Neuronal stem cell (in vitro differentiated cells): Measurements from ENCODE around the gene LMF1.
"Not testable (repeated sequence)": the region's sequence is repeated elsewhere in the genome, so short reads cannot be mapped to it uniquely, and the experiment has no call there.

Experiments used
- DNase-seq: peaks from one replicate; pipeline ENCODE4 v3.0.0-alpha.2; 2013; ENCODE audit warnings: low spot score
- H2AFZ ChIP-seq: one replicate; pipeline ENCODE4 v1.6.1; 2013; ENCODE audit warnings: mild to moderate bottlenecking, low read length, inconsistent platforms
- H2AK5ac ChIP-seq: 2 replicates; pipeline ENCODE4 v1.6.1; 2013; ENCODE audit warnings: low read depth, mild to moderate bottlenecking, inconsistent platforms, low read length, moderate library complexity, mixed read lengths
- H2BK120ac ChIP-seq: 2 replicates; pipeline ENCODE4 v1.6.1; 2013; ENCODE audit warnings: low read depth, mild to moderate bottlenecking, inconsistent platforms, low read length, moderate library complexity, mixed read lengths
- H2BK12ac ChIP-seq: one replicate; pipeline ENCODE4 v1.6.1; 2013; ENCODE audit warnings: low read length, inconsistent platforms
- H2BK15ac ChIP-seq: 2 replicates; pipeline ENCODE4 v1.6.1; 2013; ENCODE audit warnings: mild to moderate bottlenecking, low read length, inconsistent platforms, mixed read lengths
- H2BK5ac ChIP-seq: one replicate; pipeline ENCODE4 v1.6.1; 2013; ENCODE audit warnings: inconsistent platforms, mild to moderate bottlenecking, low read length, moderate library complexity
- H3K14ac ChIP-seq: one replicate; pipeline ENCODE4 v1.6.1; 2013; ENCODE audit warnings: low read length, inconsistent platforms
- H3K18ac ChIP-seq: 2 replicates; pipeline ENCODE4 v1.6.1; 2013; ENCODE audit warnings: low read length, inconsistent platforms
- H3K23ac ChIP-seq: 2 replicates; pipeline ENCODE4 v1.6.1; 2013; ENCODE audit warnings: low read depth, mild to moderate bottlenecking, mixed read lengths, low read length, inconsistent platforms; ENCODE audit not compliant: poor library complexity
- H3K27ac ChIP-seq: replicated peaks from 3 replicates; pipeline ENCODE4 v1.5.1; 2013; ENCODE audit warnings: low read length, inconsistent platforms
- H3K27me3 ChIP-seq, 3 experiments: 2 replicates each; pipeline ENCODE4 v1.6.1; 2013; ENCODE audit warnings: low read length in 3 of 3, mild to moderate bottlenecking in 2 of 3, inconsistent platforms in 1 of 3, low read depth in 1 of 3, mixed read lengths in 1 of 3, moderate library complexity in 1 of 3; ENCODE audit not compliant: control insufficient read depth in 3 of 3, insufficient read depth in 3 of 3
- H3K36me3 ChIP-seq, 2 donors: replicated peaks in 1 of 2; 2 replicates each; pipeline ENCODE4 v1.6.1; 2013; ENCODE audit warnings: low read length in 2 of 2; ENCODE audit not compliant: control insufficient read depth in 2 of 2, insufficient read depth in 2 of 2
- H3K4ac ChIP-seq: 2 replicates; pipeline ENCODE4 v1.6.1; 2013; ENCODE audit warnings: inconsistent platforms, mild to moderate bottlenecking, low read length, moderate library complexity
- H3K4me1 ChIP-seq, 2 donors: 1 replicate in 1 of 2; 2 replicates in 1 of 2; pipeline ENCODE4 v1.6.1; 2013; ENCODE audit warnings: low read length in 2 of 2, low read depth in 1 of 2; ENCODE audit not compliant: control insufficient read depth in 2 of 2, insufficient read depth in 1 of 2
- H3K4me2 ChIP-seq: one replicate; pipeline ENCODE4 v1.6.1; 2013; ENCODE audit warnings: mild to moderate bottlenecking, low read length, inconsistent platforms; ENCODE audit not compliant: insufficient read depth, poor library complexity, severe bottlenecking
- H3K4me3 ChIP-seq, 2 donors: 2 replicates each; pipeline ENCODE4 v1.5.1; 2013; ENCODE audit warnings: low read length in 2 of 2, mild to moderate bottlenecking in 2 of 2, inconsistent platforms in 1 of 2, moderate library complexity in 1 of 2
- H3K79me1 ChIP-seq: one replicate; pipeline ENCODE4 v1.6.1; 2013; ENCODE audit warnings: low read depth, mild to moderate bottlenecking, inconsistent platforms, low read length, moderate library complexity
- H3K9ac ChIP-seq: one replicate; pipeline ENCODE4 v1.6.1; 2013; ENCODE audit warnings: mild to moderate bottlenecking, low read depth, low read length, inconsistent platforms; ENCODE audit not compliant: poor library complexity
- H3K9me3 ChIP-seq, 2 donors: replicated peaks in 1 of 2; 2 replicates each; pipeline versions ENCODE3 to v1.6.1; 2013; ENCODE audit warnings: low read length in 2 of 2, mild to moderate bottlenecking in 2 of 2, inconsistent platforms in 1 of 2, low read depth in 1 of 2, mixed read lengths in 1 of 2, moderate library complexity in 1 of 2; ENCODE audit not compliant: control insufficient read depth in 2 of 2, insufficient read depth in 1 of 2
- H4K8ac ChIP-seq: one replicate; pipeline ENCODE4 v1.6.1; 2013; ENCODE audit warnings: low read depth, mild to moderate bottlenecking, inconsistent platforms, low read length, moderate library complexity
- H4K91ac ChIP-seq: one replicate; pipeline ENCODE4 v1.6.1; 2013; ENCODE audit warnings: low read length, low read depth, mild to moderate bottlenecking, inconsistent platforms; ENCODE audit not compliant: poor library complexity
- WGBS, 2 donors: extraction: QIAGEN DNeasy Blood & Tissue Kit; methylation state at CpG; one replicate each; pipeline ENCODE4 v1.1.7; 2013; ENCODE audit warnings: missing lambda C conversion rate in 2 of 2, mixed read lengths in 1 of 2; ENCODE audit not compliant: insufficient read length in 2 of 2, insufficient replicate concordance in 1 of 2; ENCODE audit errors: extremely low coverage in 2 of 2; 5-methylcytosine and 5-hydroxymethylcytosine counted together

Gene LMF1

GRCh38 chr16:838741-839140 is 132.0 kb downstream of the LMF1 start:
- H3K36me3 ChIP-seq = no peaks in the 10 kb centered on the region
- peak overlapping the region; percentile 63 for H3K14ac ChIP-seq
- no peak overlapping the region for H3K27ac ChIP-seq
- H3K23ac ChIP-seq = no peak overlapping the region
- peak overlapping the region; percentile 43 for H2AK5ac ChIP-seq
- peaks cover 2% of the 10 kb centered on the region for H3K79me1 ChIP-seq
- no peak overlapping the region for H3K4me2 ChIP-seq
- H3K9me3 ChIP-seq = peaks cover 11 to 14% of the 10 kb centered on the region in 2 donors
- H4K91ac ChIP-seq = no peak overlapping the region
- H2BK15ac ChIP-seq = no peak overlapping the region
- H3K9ac ChIP-seq = no peak overlapping the region
- H3K18ac ChIP-seq = no peak overlapping the region
- H3K4me1 ChIP-seq = peaks cover 0 to 11% of the 10 kb centered on the region in 2 donors
- no peak for DNase-seq
- no peak overlapping the region for H4K8ac ChIP-seq
- no peak overlapping the region for H2BK120ac ChIP-seq
- H3K27me3 ChIP-seq = peaks cover 0 to 2% (median 0%) of the 10 kb centered on the region in 3 experiments
- H3K4ac ChIP-seq = no peak overlapping the region
- H3K4me3 ChIP-seq = peak overlapping the region in 1 of 2 donors; percentile 36
- no peak overlapping the region for H2BK12ac ChIP-seq
- no CpG with 5 or more reads among the region's 14 CpGs for WGBS, 2 donors
- H2BK5ac ChIP-seq = peak overlapping the region; percentile 35
- H2AFZ ChIP-seq = no peak overlapping the region

GRCh38 chr16:836822-837221 is 134.0 kb downstream of the LMF1 start:
- not testable (repeated sequence) for H3K4me3 ChIP-seq, DNase-seq

GRCh38 chr16:836221-836620 is 134.6 kb downstream of the LMF1 start:
- Histone ChIP-seq H2BK5ac (no peak overlapping the region), H3K9me3 (peaks cover 11 to 14% of the 10 kb centered on the region in 2 donors), H2BK15ac (no peak overlapping the region), H3K36me3 (no peaks in the 10 kb centered on the region), H3K23ac (no peak overlapping the region), H2AK5ac (no peak overlapping the region), H3K18ac (no peak overlapping the region), H2AFZ (no peak overlapping the region), H4K91ac (no peak overlapping the region), H3K27me3 (peaks cover 0 to 2% (median 0%) of the 10 kb centered on the region in 3 experiments), H3K4me2 (no peak overlapping the region), H3K27ac (no peak overlapping the region), H3K4ac (no peak overlapping the region), H3K4me1 (no peaks in the 10 kb centered on the region), H3K4me3 (no peak overlapping the region), H3K9ac (no peak overlapping the region), H3K14ac (no peak overlapping the region), H2BK12ac (no peak overlapping the region), H3K79me1 (no peaks in the 10 kb centered on the region), H4K8ac (no peak overlapping the region), H2BK120ac (no peak overlapping the region)
- WGBS, 2 donors = no CpG with 5 or more reads among the region's 4 CpGs
- DNase-seq = no peak

More at GRCh38 chr16:836822-837221, 134.0 kb downstream of the LMF1 start:
- WGBS, 2 donors = no CpG with 5 or more reads among the region's 3 CpGs
- H3K23ac ChIP-seq, H2AFZ ChIP-seq, H3K4me1 ChIP-seq, H2BK120ac ChIP-seq, H4K91ac ChIP-seq, H3K79me1 ChIP-seq, H3K27me3 ChIP-seq, H3K27ac ChIP-seq, H2BK15ac ChIP-seq, H3K18ac ChIP-seq, H2BK5ac ChIP-seq, H3K14ac ChIP-seq, H3K9ac ChIP-seq, H3K36me3 ChIP-seq, H2AK5ac ChIP-seq, H4K8ac ChIP-seq, H3K4ac ChIP-seq, H2BK12ac ChIP-seq, H3K4me2 ChIP-seq: not testable (repeated sequence)
- H3K9me3 ChIP-seq = peaks cover 11 to 14% of the 10 kb centered on the region in 2 donors

- no peak overlapping the region for H3K9ac ChIP-seq
- no peak overlapping the region for H2BK12ac ChIP-seq
- no peak overlapping the region for H3K4ac ChIP-seq
- no peak overlapping the region for H4K8ac ChIP-seq
- no CpG with 5 or more reads among the region's 10 CpGs for WGBS, 2 donors
- H4K91ac ChIP-seq = no peak overlapping the region
- H2AK5ac ChIP-seq = peak overlapping the region; percentile 37
- H3K14ac ChIP-seq = no peak overlapping the region
- no peak overlapping the region for H3K4me2 ChIP-seq
- no peaks in the 10 kb centered on the region for H3K36me3 ChIP-seq
- H3K79me1 ChIP-seq = no peaks in the 10 kb centered on the region
- no peak overlapping the region for H2BK15ac ChIP-seq
- no peak overlapping the region for H3K27ac ChIP-seq
- H2BK120ac ChIP-seq = no peak overlapping the region
- H3K27me3 ChIP-seq = peaks cover 0 to 3% (median 2%) of the 10 kb centered on the region in 3 experiments
- no peak overlapping the region for H2AFZ ChIP-seq
- H3K4me1 ChIP-seq = no peaks in the 10 kb centered on the region
- no peak overlapping the region for H2BK5ac ChIP-seq
- no peak for DNase-seq
- no peak overlapping the region for H3K18ac ChIP-seq
- no peak overlapping the region for H3K23ac ChIP-seq
- peak overlapping the region in 1 of 2 donors; percentile 63 for H3K4me3 ChIP-seq
- peaks cover 11 to 14% of the 10 kb centered on the region in 2 donors for H3K9me3 ChIP-seq
These were observed 135.4 kb downstream of the LMF1 start for GRCh38 chr16:835373-835772.
